HG02885 (cell line): Measurements from ENCODE around the gene STEAP4.
A peak's percentile ranks its signal among the peaks of the same experiment; 100 is the strongest.
"Not testable (repeated sequence)": the region's sequence is repeated elsewhere in the genome, so short reads cannot be mapped to it uniquely, and the experiment has no call there.

ENCODE experiments used
- ATAC-seq: cut with Tn5 transposase; IDR thresholded peaks from one replicate; pipeline ENCODE4 v1.9.1; 2021; ENCODE audit warnings: mild to moderate bottlenecking; ENCODE audit not compliant: unreplicated experiment, poor library complexity

STEAP4 gene

DNA sequence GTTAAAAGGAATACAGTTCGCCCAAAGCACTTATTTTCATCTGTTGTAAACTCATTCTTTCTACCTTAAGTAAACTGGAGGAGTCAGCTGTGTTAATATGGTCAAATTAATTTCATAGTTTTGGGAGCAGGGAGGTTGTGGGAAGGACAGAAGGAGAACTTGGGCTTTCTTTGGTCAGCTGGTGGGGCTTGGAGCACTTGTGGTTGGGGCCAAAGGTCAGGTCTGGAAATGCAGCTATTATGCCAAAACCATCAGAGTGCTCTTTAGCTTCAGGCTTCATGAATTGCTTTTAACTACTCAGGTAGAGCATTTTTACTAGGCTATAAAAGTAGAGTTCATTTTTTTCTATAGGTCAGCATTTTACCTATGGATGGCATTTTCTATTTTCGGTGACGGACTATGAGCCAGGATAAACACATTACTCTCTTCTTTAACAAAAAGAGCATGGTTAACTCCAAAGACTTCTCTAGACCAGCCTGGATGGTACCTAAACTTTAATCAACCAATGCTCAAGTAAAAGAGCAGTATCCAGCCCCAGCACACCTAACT lies 30.0 kb downstream of the STEAP4 start:
- no peak for ATAC-seq

GRCh38 chr7:88274856-88275255 lies 31.8 kb downstream of the STEAP4 start:
- not testable (repeated sequence) for ATAC-seq

DNA sequence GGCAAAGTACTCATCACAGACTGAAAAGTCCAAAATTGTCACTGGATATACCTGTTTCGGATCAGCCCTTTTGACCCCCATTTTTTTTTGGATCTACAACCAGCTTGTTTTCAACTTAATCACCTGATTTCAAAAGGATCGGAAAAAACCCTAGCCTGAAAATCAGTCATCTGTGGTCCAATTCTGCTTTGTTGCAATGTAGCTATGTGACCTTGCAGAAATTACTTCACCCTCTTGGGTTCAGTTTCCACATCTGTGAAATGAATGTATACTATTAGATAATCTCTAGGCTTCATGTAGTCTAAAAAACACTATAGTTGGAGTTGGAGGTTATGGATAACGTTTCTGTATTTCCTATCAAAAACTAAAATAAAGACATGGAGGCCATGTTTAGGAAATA lies 37.1 kb downstream of the STEAP4 start:
- no peak for ATAC-seq

GRCh38 chr7:88268858-88269257 lies 37.8 kb downstream of the STEAP4 start:
- no peak for ATAC-seq

DNA sequence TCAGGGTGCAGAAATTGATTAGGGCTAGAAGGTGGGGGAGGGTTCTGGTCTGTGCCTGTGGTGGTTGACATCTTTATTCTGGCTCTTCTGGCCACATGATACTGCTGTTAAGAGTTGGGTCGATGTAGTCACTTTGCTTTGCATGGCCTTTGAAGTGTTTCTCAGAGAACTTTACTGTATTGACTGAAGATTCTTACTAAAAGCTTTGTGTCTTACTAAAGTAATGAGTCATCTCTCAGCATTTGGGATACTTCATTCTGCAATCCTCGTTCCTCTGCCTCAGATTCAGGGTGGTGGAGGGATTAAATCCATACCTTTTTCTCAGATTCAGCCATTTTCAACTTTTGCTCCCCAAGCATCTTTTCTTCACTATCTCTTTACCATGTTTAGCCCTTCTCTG lies 38.6 kb downstream of the STEAP4 start:
- no peak for ATAC-seq

GRCh38 chr7:88267421-88267820 lies 39.3 kb downstream of the STEAP4 start:
- ATAC-seq, result no peak

- not testable (repeated sequence) for ATAC-seq
These were observed 41.7 kb downstream of the STEAP4 start for GRCh38 chr7:88264987-88265386.

DNA sequence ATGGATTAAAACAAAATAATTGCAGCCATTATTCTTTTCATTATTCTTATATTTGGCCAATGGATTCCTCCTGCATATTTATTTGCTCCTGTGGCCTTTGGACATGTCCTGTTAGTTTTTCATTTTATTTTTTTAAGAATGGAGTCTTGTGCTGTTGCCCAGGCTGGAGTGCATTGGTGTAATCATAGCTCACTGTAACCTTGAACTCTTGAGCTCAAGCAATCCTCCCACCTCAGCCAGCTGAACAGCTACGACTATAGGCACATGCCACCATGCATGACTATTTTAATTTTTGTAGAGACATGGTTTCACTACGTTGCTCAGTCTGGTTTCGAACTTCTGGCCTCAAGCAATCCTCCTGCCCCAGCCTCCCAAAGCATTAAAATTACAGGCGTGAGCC lies 44.1 kb downstream of the STEAP4 start:
- no peak for ATAC-seq

- ATAC-seq, result no peak
These were observed 46.0 kb downstream of the STEAP4 start for GRCh38 chr7:88260719-88261118.

- ATAC-seq, result no peak
These were observed 46.9 kb downstream of the STEAP4 start for GRCh38 chr7:88259656-88260380.

GRCh38 chr7:88258296-88258695 lies 48.4 kb downstream of the STEAP4 start:
- ATAC-seq, result not testable (repeated sequence)

- no peak for ATAC-seq
These were observed 49.8 kb downstream of the STEAP4 start for GRCh38 chr7:88256906-88257305.

GRCh38 chr7:88254721-88255424 lies 51.8 kb downstream of the STEAP4 start:
- no peak for ATAC-seq

DNA sequence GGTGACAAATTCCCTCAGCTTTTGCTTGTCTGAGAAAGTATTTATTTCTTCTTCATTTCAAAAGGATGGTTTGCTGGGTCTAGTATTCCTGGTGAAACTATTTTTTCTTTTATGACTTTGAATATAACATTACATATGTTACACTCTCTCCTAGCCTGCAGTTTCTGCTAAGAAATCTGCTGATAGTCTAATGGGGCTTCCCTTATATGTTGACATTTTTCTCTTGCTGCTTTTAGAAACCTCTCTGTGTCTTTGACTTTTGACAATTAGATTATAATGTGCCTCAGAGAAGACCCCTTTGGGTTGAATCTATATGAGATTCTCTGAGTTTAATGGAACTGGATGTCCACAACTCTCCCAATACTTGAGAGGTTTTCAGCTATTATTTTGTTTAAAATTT lies 53.1 kb downstream of the STEAP4 start:
- ATAC-seq, result no peak

DNA sequence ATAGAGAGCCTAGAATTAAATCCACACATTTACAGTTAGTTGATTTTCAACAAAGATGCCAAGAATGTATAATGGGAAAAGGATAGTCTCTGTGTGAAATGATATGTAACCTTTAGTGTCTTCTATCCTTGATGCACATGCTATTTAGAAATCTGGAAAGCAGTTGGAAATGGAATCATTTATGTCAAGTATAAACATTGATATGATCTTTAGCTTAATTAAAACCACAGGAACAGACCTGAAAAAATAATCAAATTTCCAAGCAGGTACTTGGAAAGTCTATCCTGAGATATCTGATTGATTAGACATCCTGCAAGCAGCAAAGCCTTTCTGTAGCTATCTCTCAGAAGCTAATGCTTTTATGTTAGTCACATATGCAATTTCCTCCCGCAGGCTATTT lies 62.4 kb downstream of the STEAP4 start:
- no peak for ATAC-seq

DNA sequence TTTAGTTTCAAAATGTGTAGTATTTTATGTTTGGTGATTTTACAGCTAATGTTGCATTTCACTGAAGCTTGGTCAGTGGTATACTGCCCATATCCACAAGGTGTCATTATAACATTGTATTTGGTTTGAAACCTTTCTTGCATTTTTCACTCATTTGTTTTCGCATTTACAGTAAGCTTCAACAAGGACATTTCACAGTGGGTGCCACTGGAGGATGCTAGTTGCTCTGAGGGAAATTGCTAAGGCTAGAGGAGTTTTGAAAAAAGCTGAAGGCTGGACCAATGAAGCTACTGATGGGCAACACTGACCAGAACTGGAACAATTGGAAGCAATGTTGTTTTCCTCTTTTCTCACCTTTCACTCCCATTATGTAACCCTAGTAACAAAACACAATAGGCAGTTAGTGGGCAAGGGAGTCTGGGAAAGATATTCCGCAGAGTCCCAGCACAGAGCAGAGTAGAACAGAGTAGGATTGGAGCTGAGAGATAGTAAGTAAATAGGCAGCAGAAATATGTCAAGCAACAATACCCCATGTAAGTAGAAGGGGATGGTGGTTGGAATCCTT lies 63.3 kb downstream of the STEAP4 start:
- peak; percentile 91 for ATAC-seq

- ATAC-seq, result no peak
These were observed 66.8 kb downstream of the STEAP4 start for GRCh38 chr7:88239852-88240251.

GRCh38 chr7:88233828-88234227 lies 72.9 kb downstream of the STEAP4 start:
- no peak for ATAC-seq

GRCh38 chr7:88230646-88231045 lies 76.0 kb downstream of the STEAP4 start:
- no peak for ATAC-seq

GRCh38 chr7:88229302-88229995 lies 77.2 kb downstream of the STEAP4 start:
- ATAC-seq, result no peak
